PC-3 (cell line): Measurements from ENCODE around the gene NRSN2. TPM values are rescaled to one million over a fixed set of nuclear protein-coding genes. Genes with fewer than 3 reads are reported as not detected.

Source experiments
- ATAC-seq: fragments of 200-7000 bp; cut with Tn5 transposase; 2 replicates; pipeline ENCODE4 v1.9.1; 2020; ENCODE audit warnings: mild to moderate bottlenecking, moderate library complexity
- BruUV-seq: library from RNA; stranded (reverse); fragments of 400-500 nt; replicated peaks from 2 replicates; lab custom pipeline; 2021; lab: Mats Ljungman, UMichigan
- CTCF ChIA-PET: fragments of 300-600 bp; sonication (Branson Sonifier 250); formaldehyde crosslinking; loops from one replicate; lab custom pipeline; 2022; ENCODE audit warnings: antibody characterized with exemption; lab: Charles Lee
- POLR2A ChIA-PET: fragments of 300-600 bp; sonication (Branson Sonifier 250); formaldehyde crosslinking; loops from one replicate; lab custom pipeline; 2022; ENCODE audit warnings: antibody characterized with exemption; ENCODE audit not compliant: unreplicated experiment; lab: Charles Lee
- DNase-seq: peaks from one replicate; pipeline ENCODE4 v3.0.0-alpha.2; 2015
- H2AFZ ChIP-seq: fragments of 300-600 bp; sonication (generic); 2 replicates; pipeline ENCODE4 v1.6.0; 2016; ENCODE audit warnings: antibody characterized with exemption, low read length
- H3F3A ChIP-seq: fragments of 300-600 bp; sonication (generic); one replicate; pipeline ENCODE4 v1.6.0; 2017; ENCODE audit warnings: antibody characterized with exemption, low read length, control low read depth, mild to moderate bottlenecking; ENCODE audit not compliant: unreplicated experiment
- H3K27ac ChIP-seq: fragments of 300-600 bp; sonication (generic); 2 replicates; pipeline ENCODE4 v1.5.1; 2016; ENCODE audit warnings: mild to moderate bottlenecking, low read length
- H3K27me3 ChIP-seq: fragments of 300-600 bp; sonication (generic); 2 replicates; pipeline ENCODE4 v1.6.1; 2016; ENCODE audit warnings: low read length, mixed read lengths
- H3K36me3 ChIP-seq: fragments of 300-600 bp; sonication (generic); 2 replicates; pipeline ENCODE4 v1.6.1; 2016; ENCODE audit warnings: low read depth, mixed run types, low read length, mixed read lengths
- H3K4me1 ChIP-seq: fragments of 300-600 bp; sonication (generic); 2 replicates; pipeline ENCODE4 v1.5.1; 2016; ENCODE audit warnings: low read length; ENCODE audit not compliant: insufficient read depth
- H3K4me2 ChIP-seq: fragments of 300-600 bp; sonication (generic); 2 replicates; pipeline ENCODE4 v1.6.0; 2016; ENCODE audit warnings: low read length
- H3K4me3 ChIP-seq: fragments of 300-600 bp; sonication (generic); 2 replicates; pipeline ENCODE4 v1.5.1; 2016; ENCODE audit warnings: mild to moderate bottlenecking, low read length, mixed read lengths
- H3K79me2 ChIP-seq: fragments of 300-600 bp; sonication (generic); 2 replicates; pipeline ENCODE4 v1.6.1; 2017; ENCODE audit warnings: low read length, mixed read lengths
- H3K9ac ChIP-seq: fragments of 300-600 bp; sonication (generic); 2 replicates; pipeline ENCODE4 v1.6.0; 2016; ENCODE audit warnings: mild to moderate bottlenecking, low read length
- H3K9me2 ChIP-seq: fragments of 300-600 bp; sonication (generic); replicated peaks from 2 replicates; pipeline ENCODE4 v1.6.1; 2016; ENCODE audit warnings: mixed run types, low read length, mixed read lengths
- H3K9me3 ChIP-seq: fragments of 300-600 bp; sonication (generic); 2 replicates; pipeline ENCODE4 v1.6.1; 2016; ENCODE audit warnings: low read length, mixed read lengths
- H4K20me1 ChIP-seq: fragments of 300-600 bp; sonication (generic); 2 replicates; pipeline ENCODE4 v1.6.1; 2016; ENCODE audit warnings: low read length, mixed read lengths
- CTCF ChIP-seq: fragments of 300-600 bp; sonication (generic); conservative IDR thresholded peaks from 2 replicates; pipeline ENCODE4 v1.5.1; 2017; ENCODE audit warnings: antibody characterized with exemption, low read depth, mild to moderate bottlenecking, low read length
- EZH2 ChIP-seq: fragments of 300-600 bp; sonication (generic); IDR thresholded peaks from one replicate; pipeline ENCODE4 v1.6.1; 2017; ENCODE audit warnings: antibody characterized with exemption, mild to moderate bottlenecking, low read length; ENCODE audit not compliant: unreplicated experiment
- EZH2phosphoT487 ChIP-seq: fragments of 300-600 bp; sonication (generic); IDR thresholded peaks from 2 replicates; pipeline ENCODE4 v1.6.1; 2018; ENCODE audit warnings: mild to moderate bottlenecking, antibody characterized with exemption, low read length, borderline replicate concordance
- intact Hi-C: fragments of 100-400 bp; cut with micrococcal nuclease; formaldehyde crosslinking; loops from 2 replicates; pipeline ENCODE4 v1.9.0; 2023
- total RNA-seq: library from RNA; depleted of rRNA; stranded (reverse); fragments of >200 nt; gene quantifications from 2 replicates; pipeline ENCODE4 v1.2.3, GENCODE V29; 2014

NRSN2 gene
- total RNA-seq, 1 experiment from 2014 or later: 50.7 TPM

GRCh38 chr20:364905-365794 lies 18.2 kb downstream of the NRSN2 start:
- H3K4me1 ChIP-seq: peaks cover 68% of the 10 kb centered on the region
- ChIA-PET CTCF (interaction anchor here (0.7 kb wide), 1 partner anchor 950 kb away, joined by 8 read pairs; no protein-coding TSS in a partner anchor), POLR2A (interaction anchor here (1.0 kb wide), 1 partner anchor 16 kb away, joined by 5 read pairs; the partner anchor contains the start of gene TRIB3)

GRCh38 chr20:366041-366718 lies 19.3 kb downstream of the NRSN2 start:
- H3K4me2 ChIP-seq: peak overlapping the region; percentile 78
- H3K9me2 ChIP-seq: no peaks in the 10 kb centered on the region
- H3K4me3 ChIP-seq: peak overlapping the region; percentile 44; the same call in 1 of the 2 replicates
- H3K9ac ChIP-seq: peak overlapping the region; percentile 49
- 0 out of 2 replicates have a peak overlapping the region, but pooled peaks have one; percentile 3 for H2AFZ ChIP-seq
- H4K20me1 ChIP-seq: no peaks in the 10 kb centered on the region
- peaks cover 79% of the 10 kb centered on the region for H3K4me1 ChIP-seq
- peak overlapping the region; percentile 86 for H3K27ac ChIP-seq
- peaks cover 9% of the 10 kb centered on the region; the same call in 1 of the 2 replicates for H3K79me2 ChIP-seq
- H3F3A ChIP-seq: peaks cover 8% of the 10 kb centered on the region
- ChIA-PET CTCF (interaction anchor here (1.2 kb wide), 1 partner anchor 66 kb away, joined by 4 read pairs; no protein-coding TSS in a partner anchor), POLR2A (interaction anchor here (0.6 to 0.7 kb wide), 2 partner anchors 14 to 64 kb away, joined by 3 to 8 read pairs; partner anchors contain the start of gene TRIB3)
- H3K27me3 ChIP-seq: no peaks in the 10 kb centered on the region
- no peaks in the 10 kb centered on the region for H3K36me3 ChIP-seq
- intact Hi-C loops: no loop called here
- ATAC-seq (peak; percentile 3; the same call in 1 of the 2 replicates), DNase-seq (peak; percentile 86)
- no TSS peak for BruUV-seq
- no peaks in the 10 kb centered on the region for H3K9me3 ChIP-seq
- TF ChIP-seq CTCF: no peak
- TF ChIP-seq EZH2: no peak
- TF ChIP-seq EZH2phosphoT487: no peak

More at GRCh38 chr20:364905-365794, 18.2 kb downstream of the NRSN2 start:
- DNase-seq (peak; percentile 97), ATAC-seq (peak; percentile 61)
- peaks cover 9% of the 10 kb centered on the region; the same call in 1 of the 2 replicates for H3K79me2 ChIP-seq
- no peak overlapping the region for H3K4me3 ChIP-seq
- H3K4me2 ChIP-seq: peak overlapping the region; percentile 78
- H2AFZ ChIP-seq: no peak overlapping the region
- H3K9me2 ChIP-seq: no peaks in the 10 kb centered on the region
- peak overlapping the region; percentile 49 for H3K9ac ChIP-seq
- no peaks in the 10 kb centered on the region for H3K27me3 ChIP-seq
- intact Hi-C loops: loop anchor here (5.0 kb wide), 1 partner anchor 37 kb away; no protein-coding TSS in a partner anchor
- TF ChIP-seq EZH2phosphoT487 (no peak), CTCF (no peak), EZH2 (no peak)
- H3K36me3 ChIP-seq: no peaks in the 10 kb centered on the region
- peaks cover 8% of the 10 kb centered on the region for H3F3A ChIP-seq
- TSS peak; percentile 27 for BruUV-seq
- peak overlapping the region; percentile 86 for H3K27ac ChIP-seq
- no peaks in the 10 kb centered on the region for H3K9me3 ChIP-seq
- H4K20me1 ChIP-seq: no peaks in the 10 kb centered on the region
